CD4-positive, alpha-beta T cell treated with Interleukin-15 for 4 hours (primary cell): Measurements from ENCODE around the gene ARHGEF28.

Experiments
- DNase-seq: peaks from one replicate; pipeline ENCODE4 v3.0.0-alpha.2; 2020; ENCODE audit warnings: low spot score

Gene ARHGEF28

DNA sequence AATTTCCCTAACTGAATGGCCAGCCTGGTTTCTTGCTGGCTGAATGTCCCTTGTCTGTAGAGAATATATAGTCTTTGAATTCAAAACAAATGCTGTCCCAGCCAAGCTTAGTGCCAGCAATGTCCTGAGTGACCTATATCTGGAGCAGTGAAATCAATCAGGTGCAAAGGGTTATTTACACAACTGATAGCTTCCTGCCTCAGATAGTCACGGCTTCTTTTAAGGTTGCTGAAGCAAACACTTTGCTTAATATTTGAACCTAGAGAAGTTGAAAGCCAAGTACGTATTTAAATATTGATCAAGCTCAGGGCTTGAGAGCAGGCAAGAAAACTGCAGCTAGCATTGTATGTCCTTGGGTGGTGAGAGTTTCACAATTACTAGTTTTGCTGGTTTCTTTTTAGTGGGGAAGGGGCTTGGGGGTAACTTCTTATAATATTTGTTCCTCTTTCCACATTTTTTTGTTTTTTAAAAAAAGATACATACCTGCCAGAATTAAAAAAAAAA lies 2.0 kb upstream of the ARHGEF28 start:
- DNase-seq = no peak

DNA sequence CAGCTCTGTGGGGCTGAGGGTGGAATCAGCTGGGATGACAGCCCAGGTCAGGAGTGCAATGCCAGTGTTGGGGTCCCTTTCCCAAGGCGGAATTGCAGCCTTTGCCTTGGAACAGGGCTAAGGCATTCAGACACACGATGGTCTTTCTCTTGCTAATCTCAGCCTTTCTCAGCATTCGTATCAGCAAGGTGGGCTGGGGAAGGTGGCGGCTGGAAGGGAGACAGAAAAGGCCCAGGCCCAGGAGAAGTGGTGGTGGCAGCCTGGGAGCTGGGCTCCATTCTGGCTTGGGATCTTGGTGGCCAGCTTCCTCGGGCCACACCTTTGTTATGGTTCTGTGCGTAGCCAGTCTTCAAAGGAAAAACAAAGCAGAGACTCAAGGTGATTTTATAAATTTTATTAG lies 1.1 kb upstream of the ARHGEF28 start:
- no peak for DNase-seq

DNA sequence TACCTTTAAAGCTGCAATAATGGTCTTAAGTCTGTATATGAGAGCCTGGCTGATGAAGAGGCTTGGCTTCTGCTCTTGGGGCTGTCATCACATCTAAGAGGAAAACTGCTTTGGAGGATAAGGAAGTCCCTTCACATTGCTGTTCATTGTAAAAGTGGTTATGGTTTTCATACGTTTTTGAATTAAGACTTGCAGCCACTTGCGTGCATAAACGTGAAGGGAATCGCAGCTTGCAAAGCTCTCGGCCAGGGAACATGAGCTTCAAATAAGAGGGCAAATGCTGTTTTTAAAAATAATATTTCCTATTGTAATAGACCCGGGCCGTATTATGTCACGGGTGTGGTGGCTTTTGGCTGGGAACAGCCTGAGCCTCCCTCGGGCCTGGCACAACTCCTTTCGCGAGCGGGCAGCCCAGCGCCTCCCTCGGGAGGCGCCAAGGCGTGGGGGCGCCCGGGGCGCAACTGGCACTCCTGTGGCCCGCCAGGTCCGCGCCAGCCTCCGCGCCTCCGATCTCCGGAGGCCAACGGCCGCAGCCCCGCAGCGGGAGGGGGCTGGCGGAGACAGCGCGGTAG lies 538 bp upstream of the ARHGEF28 start:
- DNase-seq = no peak

DNA sequence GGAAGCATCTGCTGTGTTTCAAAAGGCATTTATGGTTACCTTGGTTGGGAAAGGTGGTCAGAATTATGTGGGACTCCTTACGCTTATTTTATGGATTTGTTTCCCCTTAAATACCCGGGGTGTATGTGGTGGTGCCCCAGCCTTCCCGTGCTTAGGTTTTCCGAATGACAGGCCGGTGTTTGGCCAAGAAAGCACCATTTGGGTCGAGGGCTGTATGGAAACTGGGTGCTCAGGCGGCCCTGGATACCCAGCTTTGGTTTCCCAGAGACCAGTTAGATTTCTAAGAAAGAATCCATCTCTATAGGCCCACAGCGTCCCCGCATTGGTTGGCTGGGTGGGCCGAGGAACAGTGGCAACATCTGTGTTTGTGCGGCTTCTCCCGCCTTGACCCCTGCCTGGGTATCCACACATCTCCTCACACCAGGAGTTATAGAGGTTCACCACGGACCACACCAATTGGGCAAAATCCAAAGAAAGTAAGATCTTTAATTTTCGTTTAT lies 868 bp downstream of the ARHGEF28 start:
- DNase-seq = no peak

DNA sequence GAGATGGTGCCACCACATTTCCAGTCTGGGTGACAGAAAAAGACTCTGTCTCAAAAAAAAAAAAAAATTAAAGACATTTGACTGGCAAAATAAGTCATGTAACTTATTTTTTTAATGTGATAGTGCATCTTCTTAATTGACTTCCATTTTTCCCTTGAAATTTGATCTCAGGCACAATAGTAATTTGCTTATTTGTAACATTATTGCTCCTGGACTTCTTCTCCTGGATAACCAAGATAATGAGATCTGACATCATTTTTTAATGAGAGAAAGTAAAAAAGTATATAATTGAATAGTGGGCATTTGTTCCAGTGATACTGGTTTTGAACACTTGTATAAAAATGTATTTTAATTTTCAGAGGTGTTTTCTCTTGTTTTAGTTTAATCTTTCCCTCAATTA lies 3.5 kb downstream of the ARHGEF28 start:
- no peak for DNase-seq

DNA sequence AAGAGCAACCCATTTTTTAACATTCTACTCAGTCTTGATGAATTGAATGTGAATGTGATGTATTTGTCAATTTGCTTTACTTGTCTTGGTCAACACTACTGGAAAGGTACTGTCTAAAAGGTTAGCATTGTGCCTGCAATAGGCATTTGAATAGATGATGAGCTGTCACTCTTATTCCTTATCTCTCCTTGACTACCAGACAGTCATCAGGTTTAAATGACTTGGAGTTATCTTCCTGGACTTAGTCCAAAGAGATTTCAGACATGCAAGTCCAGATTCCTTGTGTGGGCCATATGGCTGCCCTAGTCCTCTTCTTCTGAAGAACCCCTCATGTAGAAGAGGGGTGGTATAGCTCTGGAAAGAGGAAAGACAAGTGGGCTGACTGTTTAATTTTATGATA lies 4.8 kb downstream of the ARHGEF28 start:
- DNase-seq = no peak

DNA sequence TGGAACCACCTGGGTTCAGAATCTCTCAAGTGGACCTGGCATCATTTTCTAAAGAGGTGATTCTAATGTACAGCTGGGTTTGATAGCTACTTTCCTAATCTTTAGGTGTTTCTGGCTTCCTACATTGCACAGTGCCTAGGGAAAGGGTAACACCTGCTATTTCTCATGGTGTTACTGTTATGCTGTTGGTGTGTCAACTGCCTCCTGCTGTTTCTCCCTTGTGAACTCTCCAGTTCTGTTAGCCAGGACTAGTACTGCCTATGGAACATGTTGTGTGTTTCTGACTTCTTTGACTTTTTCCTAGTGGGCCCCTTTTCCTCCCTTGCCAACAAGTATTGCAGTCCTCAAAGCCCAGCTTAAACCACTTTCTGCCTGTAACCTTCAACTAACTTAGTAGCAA lies 5.5 kb downstream of the ARHGEF28 start:
- no peak for DNase-seq

DNA sequence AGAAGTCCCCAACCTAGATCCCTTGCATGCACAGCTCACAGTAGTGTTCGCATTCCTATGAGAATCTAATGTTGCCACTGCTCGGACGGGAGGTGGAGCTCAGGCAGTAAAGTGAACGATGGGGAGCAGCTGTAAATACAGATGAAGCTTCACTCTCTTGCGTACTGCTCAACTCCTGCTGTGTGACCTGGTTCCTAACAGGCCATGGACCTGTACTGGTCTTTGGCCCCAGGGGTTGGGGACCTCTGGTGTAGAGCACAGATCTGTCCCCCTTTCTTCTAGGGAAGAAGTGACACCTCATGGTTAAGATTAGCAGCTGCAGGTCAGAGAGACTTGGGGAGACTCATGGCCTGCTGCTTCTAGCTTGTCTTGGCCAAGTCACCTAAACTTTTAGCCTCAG lies 7.1 kb downstream of the ARHGEF28 start:
- DNase-seq = no peak

DNA sequence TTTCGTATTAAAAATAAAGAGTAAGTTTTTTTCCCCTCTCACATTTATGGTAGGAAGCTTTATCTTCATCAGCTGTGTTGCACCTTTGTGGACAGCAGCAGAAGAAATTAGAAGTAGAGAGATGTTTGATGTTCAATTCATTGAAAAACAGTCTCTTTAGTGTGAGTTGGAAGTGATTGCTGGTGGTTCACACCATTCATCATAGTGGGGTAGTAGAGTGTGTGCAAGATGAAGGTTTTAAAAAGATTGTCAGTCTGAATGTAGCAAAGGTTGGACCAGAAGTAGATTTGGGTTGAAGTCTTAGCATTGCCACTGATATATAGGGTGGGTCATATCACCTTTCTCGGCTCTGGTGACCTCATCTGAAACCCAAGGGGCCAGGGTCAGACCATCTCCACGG lies 10.4 kb downstream of the ARHGEF28 start:
- no peak for DNase-seq

DNA sequence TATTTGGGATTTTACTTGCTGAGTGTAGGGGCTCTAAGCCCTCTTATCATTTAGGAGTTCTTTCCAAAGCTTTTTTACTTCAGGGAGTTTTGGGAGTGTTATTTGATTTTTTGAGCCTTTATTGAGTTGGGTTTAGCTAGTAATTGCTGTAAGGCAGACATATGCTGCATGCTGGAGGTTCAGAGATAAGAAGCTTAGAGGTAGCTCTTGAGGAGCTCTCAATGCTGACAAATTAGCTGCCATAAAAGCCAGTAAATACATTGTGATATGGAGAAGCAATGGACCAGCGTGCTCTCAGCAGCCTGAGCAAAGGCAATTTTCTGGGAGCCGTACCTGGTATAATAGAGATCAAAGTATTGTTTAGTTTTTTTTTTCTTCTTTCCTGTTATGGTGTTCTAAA lies 11.6 kb downstream of the ARHGEF28 start:
- DNase-seq = no peak

DNA sequence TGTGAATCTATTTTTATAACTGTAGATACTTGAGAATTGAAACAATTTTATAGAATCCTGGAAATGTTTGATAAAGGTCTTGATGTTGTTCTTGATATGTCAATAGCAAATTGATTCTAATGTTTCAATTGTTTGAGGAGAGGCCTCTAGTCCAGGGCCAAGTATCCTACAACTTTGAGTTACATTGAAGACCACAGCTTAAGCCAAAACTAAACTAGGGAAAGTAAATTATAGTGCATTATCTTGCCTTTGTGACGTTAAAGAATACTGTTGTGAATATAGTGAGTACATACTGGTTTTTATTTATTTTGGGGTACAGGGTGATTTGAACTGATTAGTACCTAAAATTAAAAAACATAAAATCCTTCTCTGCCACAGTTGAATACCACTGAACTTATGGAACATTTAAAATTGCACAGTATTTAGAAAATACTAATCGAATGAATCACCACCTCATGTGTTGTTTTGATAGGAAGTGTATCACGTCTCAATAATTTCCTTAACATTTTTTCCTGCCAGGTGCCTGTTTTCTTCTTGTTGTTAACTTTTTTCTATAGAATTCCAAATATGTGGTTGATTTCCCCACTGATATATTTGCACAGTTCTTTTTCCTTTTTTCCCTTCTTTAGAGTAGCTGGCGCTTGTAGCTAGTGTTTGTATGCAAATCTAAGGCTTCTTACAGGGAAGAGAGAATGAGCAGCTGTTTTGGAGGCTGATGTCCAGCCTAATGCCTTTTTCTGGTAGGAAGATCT lies 12.5 kb downstream of the ARHGEF28 start:
- DNase-seq = no peak

DNA sequence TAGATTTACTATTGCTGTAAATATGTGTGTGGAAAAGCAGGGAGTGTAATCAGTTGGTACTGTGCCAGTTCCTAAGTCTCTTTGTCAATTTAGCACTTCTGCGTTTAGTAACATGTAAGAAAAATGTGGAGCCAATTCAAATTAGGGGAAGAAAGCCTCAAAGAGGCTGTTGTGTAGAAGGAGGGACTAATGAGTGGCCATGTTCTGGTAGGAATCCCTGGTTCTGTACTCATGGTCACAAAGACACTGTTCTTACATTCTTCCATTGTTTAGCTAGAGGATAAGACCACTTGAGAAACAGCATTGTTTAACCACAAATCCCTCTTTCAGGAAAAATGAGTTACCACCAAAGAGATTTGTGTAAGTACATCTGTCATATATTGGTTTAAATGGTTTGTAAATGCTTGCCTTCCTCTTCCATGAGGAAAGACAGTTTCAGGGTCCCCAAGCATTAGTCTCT lies 14.9 kb downstream of the ARHGEF28 start:
- DNase-seq = no peak

DNA sequence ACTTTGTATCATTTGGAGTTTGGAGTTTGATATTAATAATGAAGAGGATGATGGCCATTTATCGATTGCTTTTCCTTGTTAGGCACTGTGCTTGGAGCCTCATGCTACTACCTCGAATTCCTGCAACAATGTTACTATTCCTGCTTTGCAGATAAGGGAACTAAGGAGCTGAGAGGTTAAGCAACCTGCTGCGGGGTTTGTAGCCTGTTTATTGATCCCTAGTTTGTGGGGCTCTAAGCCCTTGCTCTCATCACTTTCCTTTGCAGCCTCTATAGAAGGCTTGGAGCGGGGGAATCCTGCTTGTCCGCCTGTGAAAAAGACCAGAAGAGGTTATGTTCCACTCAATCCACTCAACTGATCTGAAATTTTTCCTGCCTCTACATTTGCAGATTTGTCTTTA lies 15.8 kb downstream of the ARHGEF28 start:
- no peak for DNase-seq

DNA sequence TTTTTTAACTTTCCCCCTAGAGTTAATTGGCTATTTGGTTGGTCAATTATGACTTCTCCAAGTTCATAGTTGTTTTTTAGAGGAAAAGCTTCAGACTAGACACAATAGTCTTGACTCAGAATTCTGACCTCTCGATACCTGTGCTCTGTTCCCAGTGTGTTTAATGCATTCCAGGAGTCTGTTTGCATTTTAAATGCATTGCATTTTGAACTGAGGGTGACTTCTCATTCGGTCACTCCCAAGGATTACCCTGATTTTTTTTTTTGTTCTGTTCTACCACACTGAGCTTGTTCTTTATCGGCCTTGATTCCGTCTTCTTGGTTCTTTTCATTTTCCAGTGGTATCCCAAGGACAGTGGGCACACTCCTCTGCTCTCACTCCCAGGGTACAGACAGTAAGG lies 16.3 kb downstream of the ARHGEF28 start:
- no peak for DNase-seq

DNA sequence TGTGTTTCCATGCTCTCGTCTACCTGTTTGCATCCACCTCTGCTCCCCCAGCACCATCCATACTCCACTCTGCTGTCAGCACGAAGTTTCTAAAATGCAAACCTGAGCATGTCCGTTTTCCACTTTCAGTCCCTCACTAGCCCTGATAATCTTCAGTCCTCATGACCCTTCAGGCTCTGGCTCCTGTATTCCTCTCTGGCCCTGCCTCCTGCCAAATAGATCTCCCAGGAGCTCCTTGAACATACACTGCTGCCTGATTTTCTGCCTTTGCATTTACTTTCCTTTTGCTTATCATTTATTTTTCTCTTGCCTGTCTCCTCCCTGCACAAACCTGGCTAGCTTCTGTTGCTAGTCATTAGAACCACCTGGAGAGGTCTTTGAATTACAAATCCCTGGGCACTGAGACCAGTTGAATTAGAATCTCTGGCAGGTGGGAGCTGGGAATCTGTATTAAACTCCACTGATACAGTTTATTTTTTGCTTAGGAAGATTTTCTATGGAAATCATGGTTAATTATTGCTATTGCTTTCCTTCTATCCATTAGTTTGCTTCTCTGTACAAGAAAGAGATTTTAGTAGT lies 18.5 kb downstream of the ARHGEF28 start:
- no peak for DNase-seq

DNA sequence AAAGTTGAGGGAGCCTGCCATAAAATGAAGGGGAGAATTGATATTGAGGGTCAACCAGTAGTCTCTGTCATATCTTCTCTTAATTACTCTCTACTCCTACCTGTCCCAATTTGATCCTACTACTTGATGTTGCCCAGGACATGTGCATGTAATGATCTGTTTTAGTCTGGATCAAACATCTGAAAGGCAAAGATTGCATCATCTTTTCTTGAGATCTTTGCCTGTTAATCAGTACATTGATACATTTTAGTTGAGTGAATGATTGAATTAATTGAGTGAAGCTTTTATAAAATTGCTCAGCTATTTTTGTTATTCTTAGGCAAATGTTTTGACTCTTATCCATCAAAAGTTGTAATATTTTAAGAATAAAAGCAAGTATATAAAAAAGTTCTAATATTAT lies 21.7 kb downstream of the ARHGEF28 start:
- no peak for DNase-seq

DNA sequence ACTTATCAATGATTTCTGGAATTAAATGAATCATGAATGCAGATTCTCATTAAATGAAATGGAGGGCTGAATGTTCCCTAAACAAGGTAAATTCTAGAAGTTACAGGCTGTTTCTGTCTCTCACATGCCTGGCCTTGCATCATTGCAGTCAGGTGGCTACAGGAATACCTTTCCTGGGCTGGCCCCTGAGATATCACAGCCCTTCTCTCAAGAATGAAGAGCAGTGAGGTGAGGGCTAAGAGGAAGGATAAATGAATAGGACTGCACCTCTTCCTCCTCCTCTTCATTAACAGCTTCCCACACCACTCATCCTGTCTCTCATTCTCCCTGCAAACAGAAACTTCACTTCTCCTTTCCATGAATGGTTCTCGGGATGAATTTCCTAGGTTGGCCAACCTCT lies 22.5 kb downstream of the ARHGEF28 start:
- no peak for DNase-seq

DNA sequence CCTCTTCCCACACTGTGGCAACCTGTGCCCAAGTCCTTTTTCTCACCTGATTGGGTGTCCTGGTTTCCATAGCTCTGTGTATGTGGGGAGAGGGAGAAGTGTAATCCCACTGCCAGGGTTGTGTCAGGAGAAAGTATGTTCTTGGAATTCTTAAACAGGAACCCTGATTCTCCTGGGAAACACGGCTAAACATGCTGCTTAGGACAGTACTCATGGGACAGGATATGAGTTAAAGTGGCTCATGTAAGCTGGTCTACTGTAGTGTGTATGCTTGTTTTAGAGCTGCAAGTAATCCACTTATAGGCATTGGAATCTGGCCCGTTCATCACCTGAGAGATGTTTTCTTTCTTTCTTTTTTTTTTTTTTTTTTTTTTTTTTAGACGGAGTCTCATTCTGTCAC lies 23.9 kb downstream of the ARHGEF28 start:
- DNase-seq = no peak

DNA sequence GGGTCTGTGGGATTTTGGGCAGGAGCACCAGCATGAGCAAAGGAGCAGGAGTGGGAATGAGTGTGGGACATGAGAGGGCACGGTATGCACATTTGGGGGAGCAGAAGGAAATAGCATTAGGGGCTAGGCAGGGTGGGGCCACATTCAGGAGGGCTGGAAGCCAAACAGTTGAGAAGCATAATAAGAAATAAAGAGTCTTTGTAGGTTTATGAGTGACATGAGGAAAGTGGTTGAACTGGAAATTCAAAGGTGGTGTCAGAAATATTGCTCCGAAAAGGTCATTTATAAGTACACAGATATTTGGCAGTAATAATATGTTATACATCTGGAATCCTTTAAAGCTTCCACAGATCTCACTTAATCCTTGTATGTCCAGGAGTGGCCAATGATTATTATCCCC lies 26.4 kb downstream of the ARHGEF28 start:
- DNase-seq = no peak

DNA sequence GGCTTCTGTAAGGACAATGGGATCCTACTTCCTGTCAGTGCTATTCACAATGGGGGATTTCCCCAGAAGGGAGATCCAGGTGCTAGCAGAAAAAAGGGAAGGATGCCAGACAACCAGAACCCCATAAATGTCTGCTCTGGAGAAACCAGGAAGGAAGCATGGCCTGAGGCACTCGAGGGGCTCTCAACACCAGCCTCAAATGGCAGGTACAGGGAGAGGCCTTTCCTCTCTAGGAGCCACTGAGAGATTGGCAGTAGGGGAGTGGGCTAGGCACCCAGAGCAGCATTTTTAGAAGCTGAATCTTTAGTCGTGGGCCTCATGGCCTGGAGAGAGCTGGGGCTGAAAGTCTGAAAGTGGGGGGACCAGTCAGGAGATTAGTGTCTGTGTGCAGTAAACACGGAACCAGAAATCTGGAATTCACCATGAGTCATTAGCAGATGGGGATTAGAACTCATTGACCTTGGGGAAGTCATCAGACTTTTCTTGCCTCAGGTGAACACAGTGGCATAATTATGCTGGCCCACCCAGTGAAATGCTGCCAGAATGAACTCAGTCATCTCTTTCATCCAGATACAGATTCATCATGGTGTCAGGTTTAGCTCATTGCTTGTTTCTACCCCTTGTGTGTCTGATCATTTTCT lies 28.3 kb downstream of the ARHGEF28 start:
- DNase-seq = no peak

DNA sequence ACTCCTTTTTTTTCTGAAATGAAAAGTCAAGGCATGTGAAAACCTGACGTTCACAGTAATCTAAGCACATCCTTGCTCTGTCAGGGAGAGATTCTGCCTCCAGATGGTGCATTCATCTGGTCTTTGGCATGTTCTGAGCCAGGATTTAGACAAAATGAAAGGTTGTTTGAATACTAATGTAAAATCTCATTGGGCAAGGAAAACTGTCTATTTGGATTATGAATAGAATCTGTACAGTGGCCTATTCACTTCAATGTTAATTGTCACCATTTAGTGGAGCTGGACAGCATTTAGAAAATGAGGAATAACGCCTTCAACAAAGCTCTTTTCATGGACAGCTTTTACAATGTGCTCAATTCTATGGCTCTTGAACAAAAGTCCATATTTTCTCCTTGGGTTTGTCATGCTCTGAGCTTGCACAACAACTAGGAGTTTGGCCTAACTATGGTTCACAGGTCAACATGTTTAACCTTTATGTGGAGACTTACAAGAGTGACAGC lies 28.9 kb downstream of the ARHGEF28 start:
- no peak for DNase-seq

DNA sequence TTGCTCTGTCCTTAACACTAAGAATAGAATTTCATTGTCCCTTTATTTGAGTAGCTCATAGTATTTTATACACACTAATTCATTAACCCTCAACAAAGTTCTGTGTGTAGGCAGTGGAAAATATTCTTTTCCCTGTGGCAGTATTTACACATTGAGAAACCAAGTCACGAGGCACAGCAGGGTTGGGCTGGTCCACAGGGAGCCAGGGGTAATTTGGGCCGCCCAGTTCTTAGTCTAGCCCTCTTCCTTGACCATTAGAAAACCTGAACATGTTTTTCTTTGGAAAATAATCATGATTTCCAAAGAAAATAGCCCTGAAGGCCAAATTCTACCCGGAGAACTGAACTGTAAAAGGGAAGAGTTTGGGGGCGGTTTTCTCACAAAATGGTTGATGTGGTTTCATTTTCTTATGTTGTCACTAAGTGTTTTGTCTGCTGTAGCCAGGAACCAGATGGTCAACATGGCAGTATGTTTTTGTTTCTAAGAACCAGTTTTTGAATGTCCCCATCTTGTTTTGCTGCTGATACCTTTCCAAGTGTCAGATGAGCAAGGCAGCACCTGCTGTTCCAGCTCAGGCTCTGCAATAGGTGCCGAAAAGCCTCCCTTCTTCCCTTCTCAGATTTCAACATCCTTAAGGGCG lies 29.6 kb downstream of the ARHGEF28 start:
- no peak for DNase-seq
